K562 (cell line): ENCODE measurements around the gene PLEKHA7. TPM values are rescaled to one million over a fixed set of nuclear protein-coding genes. Genes with fewer than 3 reads are reported as not detected.
"Not testable (repeated sequence)": the region's sequence is repeated elsewhere in the genome, so short reads cannot be mapped to it uniquely, and the experiment has no call there.

Experiments
- ATAC-seq: fragments of 200-7000 bp; cut with Tn5 transposase; 3 replicates; pipeline ENCODE4 v1.9.1; 2020; ENCODE audit warnings: moderate library complexity
- BruUV-seq: library from RNA; stranded (reverse); fragments of 400-500 nt; replicated peaks from 2 replicates; lab custom pipeline; 2021; lab: Mats Ljungman, UMichigan
- CTCF ChIA-PET: fragments of 300-600 bp; formaldehyde crosslinking; extraction: SDS; loops from one replicate; lab custom pipeline; 2021; ENCODE audit warnings: low intra/inter-chr PET ratio; lab: Yijun Ruan, JAX
- POLR2A ChIA-PET: fragments of 300-600, 350-650 bp; sonication (Branson Sonifier 250); formaldehyde crosslinking; extraction: SDS; loops from one replicate; lab custom pipeline; 2021; ENCODE audit warnings: antibody characterized with exemption, inconsistent platforms; lab: Yijun Ruan, JAX
- DNase-seq, 4 experiments: peaks; one replicate each; pipeline versions ENCODE4 v3.0.0 to v3.0.0-alpha.2; 2011 to 2018; ENCODE audit warnings: low spot score in 3 of 4, mixed read lengths in 3 of 4; ENCODE audit errors: extremely low read depth in 1 of 4
- FAIRE-seq: peaks from 2 replicates; lab custom pipeline; 2011; peaks lifted over from hg19 to GRCh38; lab: Jason Lieb, UNC
- H2AFZ ChIP-seq: 2 replicates; pipeline ENCODE4 v1.6.0; 2011; ENCODE audit warnings: low read depth, low read length, control low read depth, inconsistent platforms
- H3K27ac ChIP-seq: fragments of 200-600 bp; 3 replicates; pipeline ENCODE4 v1.8.0; 2011; ENCODE audit warnings: low read depth, mild to moderate bottlenecking, control low read depth, inconsistent platforms, low read length, moderate library complexity, mixed read lengths; ENCODE audit errors: extremely low read depth
- H3K27me3 ChIP-seq, 2 experiments: fragments of 300-600 bp in 1 of 2; 2 replicates in 1 of 2; 3 replicates in 1 of 2; pipeline versions ENCODE4 v1.6.0 to v1.8.0; 2011; ENCODE audit warnings: inconsistent platforms in 2 of 2, low read length in 2 of 2, mild to moderate bottlenecking in 1 of 2, mixed read lengths in 1 of 2, moderate library complexity in 1 of 2; ENCODE audit not compliant: control insufficient read depth in 2 of 2, insufficient read depth in 2 of 2
- H3K36me3 ChIP-seq: fragments of 300-600 bp; 3 replicates; pipeline ENCODE4 v1.8.0; 2011; ENCODE audit warnings: mild to moderate bottlenecking, low read length, inconsistent platforms; ENCODE audit not compliant: control insufficient read depth, insufficient read depth
- H3K4me1 ChIP-seq, 2 experiments: fragments of 200-600 bp in 1 of 2; replicated peaks in 1 of 2; 2 replicates in 1 of 2; 3 replicates in 1 of 2; pipeline versions ENCODE4 v1.5.1 to v1.8.0; 2011; ENCODE audit warnings: inconsistent platforms in 2 of 2, low read length in 2 of 2, mild to moderate bottlenecking in 1 of 2, mixed read lengths in 1 of 2, moderate library complexity in 1 of 2; ENCODE audit not compliant: control insufficient read depth in 2 of 2, insufficient read depth in 2 of 2
- H3K4me2 ChIP-seq: 2 replicates; pipeline ENCODE4 v1.6.1; 2011; ENCODE audit warnings: low read length, control low read depth, inconsistent platforms, mixed read lengths; ENCODE audit not compliant: insufficient read depth
- H3K4me3 ChIP-seq: fragments of 200-600 bp; sonication (generic), shearing (Covaris generic); 2 replicates; pipeline ENCODE4 v1.5.1; 2016; ENCODE audit warnings: control low read depth, inconsistent platforms
- H3K79me2 ChIP-seq: fragments of 200-600 bp; 3 replicates; pipeline ENCODE4 v1.8.0; 2011; ENCODE audit warnings: low read length, inconsistent platforms; ENCODE audit not compliant: control insufficient read depth, insufficient read depth
- H3K9ac ChIP-seq, 2 experiments: 2 replicates each; pipeline versions ENCODE4 v1.6.0 to v1.6.1; 2011; ENCODE audit warnings: low read depth in 2 of 2, low read length in 2 of 2, control low read depth in 1 of 2, inconsistent platforms in 1 of 2, mild to moderate bottlenecking in 1 of 2, mixed read lengths in 1 of 2; ENCODE audit not compliant: insufficient read depth in 1 of 2
- H3K9me1 ChIP-seq: one replicate; pipeline ENCODE4 v1.6.0; 2011; ENCODE audit warnings: inconsistent platforms, mild to moderate bottlenecking, low read length, moderate library complexity; ENCODE audit not compliant: control insufficient read depth, insufficient read depth
- H3K9me3 ChIP-seq: replicated peaks from 2 replicates; pipeline ENCODE4 v1.5.1; 2011; ENCODE audit warnings: low read depth, low read length, inconsistent platforms; ENCODE audit not compliant: control insufficient read depth, insufficient read depth
- H4K20me1 ChIP-seq: replicated peaks from 2 replicates; pipeline ENCODE4 v1.6.1; 2011; ENCODE audit warnings: low read length, inconsistent platforms, mixed read lengths; ENCODE audit not compliant: control insufficient read depth, insufficient read depth
- WGBS: fragments of 100-300 bp; shearing (Covaris generic); methylation state at CpG from one replicate; pipeline ENCODE4 v1.1.6; 2016; ENCODE audit warnings: low coverage, mixed read lengths; ENCODE audit not compliant: insufficient coverage; ENCODE audit errors: missing lambda C conversion rate; 5-methylcytosine and 5-hydroxymethylcytosine counted together
- in situ Hi-C: fragments of 300-500 bp; cut with MboI; formaldehyde crosslinking; loops from 4 replicates; pipeline ENCODE4 v1.15.0; 2018; ENCODE audit warnings: inconsistent platforms, mixed read lengths
- intact Hi-C: fragments of 100-400 bp; cut with micrococcal nuclease; formaldehyde crosslinking; loops from 2 replicates; pipeline ENCODE4 v1.14.2; 2022
- polyA plus RNA-seq, 8 experiments: library from polyadenylated mRNA; depleted of rRNA in 4 of 8; stranded (reverse) in 5 of 8; unstranded in 3 of 8; fragments of >200 nt; fragmentation: Nextera tagmentation in 2 of 8; fragmentation: Illumina TruSeq in 1 of 8; extraction: Ambion mirVana in 2 of 8; extraction: Trizol in 1 of 8; gene quantifications; 2 replicates each; pipeline versions ENCODE4 v1.2.1 to v1.2.3, GENCODE V29; 2011 to 2014; ENCODE audit warnings: inconsistent platforms in 1 of 8, missing spikeins in 1 of 8
- total RNA-seq, 7 experiments: library from RNA; depleted of rRNA in 6 of 7; stranded (reverse); fragments of >200 nt in 6 of 7; fragmentation: Illumina TruSeq in 2 of 7; extraction: Trizol in 2 of 7; gene quantifications; 2 replicates each; pipeline versions ENCODE4 v1.2.1 to v1.2.3, GENCODE V29; 2011 to 2021; ENCODE audit warnings: low replicate concordance in 1 of 7
- TF ChIP-seq, protein P1 (sequence below), 2 experiments: fragments of 450-650 bp in 1 of 2; sonication (generic) in 1 of 2; formaldehyde crosslinking in 1 of 2; IDR thresholded peaks; 2 replicates each; pipeline versions ENCODE4 v1.7.1 to v1.9.0; 2016 to 2022; ENCODE audit warnings: inconsistent platforms in 1 of 2, mild to moderate bottlenecking in 1 of 2, missing genetic modification reagents in 1 of 2
- TF ChIP-seq, protein P2 (sequence below): sonication (generic); formaldehyde crosslinking; IDR thresholded peaks from 2 replicates; pipeline ENCODE4 v1.8.0; 2022; ENCODE audit warnings: mild to moderate bottlenecking, missing genetic modification reagents

The PLEKHA7 gene
- total and polyA plus RNA-seq, 9 of the 15 experiments (the other 6 are each of a cell fraction or from before 2014, with no cell fraction given) = 0.06 to 0.77 (median 0.20) TPM; not detected in 1

DNA sequence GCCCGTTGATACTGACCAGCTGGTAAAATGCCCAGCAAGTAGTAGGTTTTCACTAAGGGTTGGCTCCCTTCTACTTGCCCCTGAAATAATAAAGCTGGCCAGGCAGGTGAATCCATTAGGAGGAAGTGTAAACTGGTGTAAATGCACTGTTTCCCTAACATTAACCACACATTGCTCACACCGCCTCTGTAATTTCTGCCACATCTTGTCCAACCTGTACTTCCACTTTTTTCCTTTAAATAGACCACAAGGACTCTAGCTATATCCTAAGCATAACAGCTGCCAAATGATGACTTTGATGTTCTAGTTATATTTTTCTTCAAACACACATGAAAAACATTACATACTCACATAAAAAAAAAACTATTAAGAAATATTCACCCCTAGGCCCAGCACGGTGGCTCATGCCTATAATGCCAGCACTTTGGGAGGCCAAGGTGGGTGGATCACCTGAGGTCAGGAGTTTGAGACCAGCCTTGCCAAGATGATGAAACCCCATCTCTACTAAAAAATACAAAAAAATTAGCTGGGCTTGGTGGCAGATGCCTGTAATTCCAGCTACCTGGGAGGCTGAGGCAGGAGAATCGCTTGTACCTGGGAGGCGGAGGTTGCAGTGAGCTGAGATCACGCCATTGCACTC lies 95.6 kb downstream of the PLEKHA7 start:
- intact Hi-C loops, H3K9me3 ChIP-seq, H3K79me2 ChIP-seq, H3K36me3 ChIP-seq, H4K20me1 ChIP-seq, CTCF ChIA-PET, H3K27ac ChIP-seq, H2AFZ ChIP-seq, H3K4me1 ChIP-seq, H3K4me3 ChIP-seq, DNase-seq, H3K9ac ChIP-seq, in situ Hi-C loops, ATAC-seq, H3K4me2 ChIP-seq, H3K9me1 ChIP-seq, BruUV-seq, FAIRE-seq: not testable (repeated sequence)
- 4% methylated on average over 6 of the region's 6 CpGs for WGBS
- POLR2A ChIA-PET = interaction anchor here (0.6 kb wide), 1 partner anchor 94 kb away, joined by 4 read pairs; no protein-coding TSS in a partner anchor
- H3K27me3 ChIP-seq = peaks cover 26 to 38% of the 10 kb centered on the region in 2 experiments

DNA sequence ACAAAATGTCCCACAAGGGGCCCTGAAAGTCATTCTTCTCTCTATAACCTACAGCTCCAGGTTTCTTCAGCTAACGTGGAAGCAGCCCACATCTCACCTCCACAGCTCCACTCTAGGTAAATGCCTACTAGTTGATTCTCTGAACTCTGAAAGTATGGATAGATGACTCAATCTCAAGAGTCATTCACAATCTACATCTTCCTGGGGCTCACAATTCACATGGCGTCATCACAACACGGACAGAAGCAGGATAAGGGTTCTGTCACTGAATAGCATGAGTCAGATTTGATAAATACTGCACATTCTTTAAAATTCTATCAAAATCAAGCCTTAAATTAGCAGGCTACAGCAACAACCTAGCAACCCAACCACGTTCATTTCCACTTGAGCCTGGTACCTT lies 96.3 kb downstream of the PLEKHA7 start:
- POLR2A ChIA-PET = no interaction called here
- Histone ChIP-seq H3K9me3 (no peaks in the 10 kb centered on the region), H4K20me1 (no peaks in the 10 kb centered on the region), H3K27me3 (peaks cover 26 to 34% of the 10 kb centered on the region in 2 experiments), H3K27ac (no peak overlapping the region), H3K9ac (no peak overlapping the region), H3K4me1 (no peaks in the 10 kb centered on the region), H3K9me1 (no peaks in the 10 kb centered on the region), H2AFZ (no peak overlapping the region), H3K79me2 (no peaks in the 10 kb centered on the region), H3K36me3 (no peaks in the 10 kb centered on the region), H3K4me3 (no peak overlapping the region), H3K4me2 (no peak overlapping the region)
- in situ Hi-C loops = no loop called here
- ATAC-seq = no peak
- CTCF ChIA-PET = no interaction called here
- FAIRE-seq = no peak
- DNase-seq = no peak
- intact Hi-C loops = no loop called here
- BruUV-seq = no TSS peak
- WGBS = 2% methylated on average over 4 of the region's 4 CpGs
- TF ChIP-seq, protein P1, sequence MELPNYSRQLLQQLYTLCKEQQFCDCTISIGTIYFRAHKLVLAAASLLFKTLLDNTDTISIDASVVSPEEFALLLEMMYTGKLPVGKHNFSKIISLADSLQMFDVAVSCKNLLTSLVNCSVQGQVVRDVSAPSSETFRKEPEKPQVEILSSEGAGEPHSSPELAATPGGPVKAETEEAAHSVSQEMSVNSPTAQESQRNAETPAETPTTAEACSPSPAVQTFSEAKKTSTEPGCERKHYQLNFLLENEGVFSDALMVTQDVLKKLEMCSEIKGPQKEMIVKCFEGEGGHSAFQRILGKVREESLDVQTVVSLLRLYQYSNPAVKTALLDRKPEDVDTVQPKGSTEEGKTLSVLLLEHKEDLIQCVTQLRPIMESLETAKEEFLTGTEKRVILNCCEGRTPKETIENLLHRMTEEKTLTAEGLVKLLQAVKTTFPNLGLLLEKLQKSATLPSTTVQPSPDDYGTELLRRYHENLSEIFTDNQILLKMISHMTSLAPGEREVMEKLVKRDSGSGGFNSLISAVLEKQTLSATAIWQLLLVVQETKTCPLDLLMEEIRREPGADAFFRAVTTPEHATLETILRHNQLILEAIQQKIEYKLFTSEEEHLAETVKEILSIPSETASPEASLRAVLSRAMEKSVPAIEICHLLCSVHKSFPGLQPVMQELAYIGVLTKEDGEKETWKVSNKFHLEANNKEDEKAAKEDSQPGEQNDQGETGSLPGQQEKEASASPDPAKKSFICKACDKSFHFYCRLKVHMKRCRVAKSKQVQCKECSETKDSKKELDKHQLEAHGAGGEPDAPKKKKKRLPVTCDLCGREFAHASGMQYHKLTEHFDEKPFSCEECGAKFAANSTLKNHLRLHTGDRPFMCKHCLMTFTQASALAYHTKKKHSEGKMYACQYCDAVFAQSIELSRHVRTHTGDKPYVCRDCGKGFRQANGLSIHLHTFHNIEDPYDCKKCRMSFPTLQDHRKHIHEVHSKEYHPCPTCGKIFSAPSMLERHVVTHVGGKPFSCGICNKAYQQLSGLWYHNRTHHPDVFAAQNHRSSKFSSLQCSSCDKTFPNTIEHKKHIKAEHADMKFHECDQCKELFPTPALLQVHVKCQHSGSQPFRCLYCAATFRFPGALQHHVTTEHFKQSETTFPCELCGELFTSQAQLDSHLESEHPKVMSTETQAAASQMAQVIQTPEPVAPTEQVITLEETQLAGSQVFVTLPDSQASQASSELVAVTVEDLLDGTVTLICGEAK (IDR thresholded peaks at IDR 0.05) = no peak
- TF ChIP-seq, protein P1 (CRISPR knock-in tag; IDR thresholded peaks at IDR 0.05) = no peak
- TF ChIP-seq, protein P2, sequence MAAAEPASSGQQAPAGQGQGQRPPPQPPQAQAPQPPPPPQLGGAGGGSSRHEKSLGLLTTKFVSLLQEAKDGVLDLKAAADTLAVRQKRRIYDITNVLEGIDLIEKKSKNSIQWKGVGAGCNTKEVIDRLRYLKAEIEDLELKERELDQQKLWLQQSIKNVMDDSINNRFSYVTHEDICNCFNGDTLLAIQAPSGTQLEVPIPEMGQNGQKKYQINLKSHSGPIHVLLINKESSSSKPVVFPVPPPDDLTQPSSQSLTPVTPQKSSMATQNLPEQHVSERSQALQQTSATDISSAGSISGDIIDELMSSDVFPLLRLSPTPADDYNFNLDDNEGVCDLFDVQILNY = no peak
